Effector CD8-positive, alpha-beta T cell (primary cell): Measurements from ENCODE around the gene SORCS2.

ENCODE experiments used
- DNase-seq: peaks from one replicate; lab custom pipeline; 2025; lab: John Stamatoyannopoulos, UW

Gene SORCS2

DNA sequence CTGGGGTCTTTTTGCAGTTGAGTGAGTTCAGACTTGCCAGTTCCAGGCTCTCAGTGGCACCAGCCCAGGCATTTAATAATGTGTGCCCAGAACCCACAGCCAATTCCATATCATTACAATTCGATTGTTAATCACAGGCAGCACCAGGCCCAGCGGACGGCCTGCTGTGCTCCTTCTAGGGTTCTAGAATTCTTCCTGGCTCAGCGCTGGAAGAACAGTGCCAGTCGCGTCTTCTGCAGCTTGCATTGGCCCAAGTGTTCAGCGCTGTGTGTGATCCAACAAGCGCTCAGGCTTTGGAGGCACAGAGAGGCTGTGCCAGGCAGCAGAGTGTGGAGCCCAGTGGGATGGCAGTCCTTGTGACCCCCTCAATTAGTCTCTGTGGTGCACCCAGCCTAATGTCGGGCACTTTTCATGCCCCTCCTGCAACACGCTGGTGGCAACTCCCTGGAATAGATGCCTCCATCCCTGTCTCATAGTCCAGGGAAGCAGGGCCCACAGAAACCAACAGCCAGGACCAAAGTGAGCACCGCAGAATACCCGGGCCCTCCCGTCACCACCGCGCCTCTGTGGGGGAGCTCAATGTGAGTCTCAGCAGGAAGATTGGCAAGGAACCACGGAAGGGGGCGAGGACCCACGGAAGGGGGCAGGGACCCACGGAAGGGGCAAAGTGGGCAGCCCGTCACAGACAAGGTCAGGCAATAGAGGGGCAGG lies 554.2 kb downstream of the SORCS2 start:
- DNase-seq = no peak

DNA sequence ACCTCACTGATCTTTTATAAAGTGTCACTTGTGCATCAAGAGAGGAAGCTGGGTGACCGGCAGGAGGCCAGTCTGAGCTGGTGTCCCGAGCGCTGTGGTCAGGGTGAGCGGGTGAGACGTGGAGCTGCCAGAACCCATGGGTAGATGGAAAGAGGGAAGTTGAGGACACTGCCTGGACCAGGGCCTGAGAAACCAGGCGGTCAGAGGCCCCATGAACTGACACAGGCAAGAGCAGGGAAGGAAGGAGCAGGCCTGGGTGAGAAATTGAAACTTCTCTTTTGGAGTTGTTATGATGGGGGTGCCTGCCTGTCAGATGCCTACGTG lies 554.7 kb downstream of the SORCS2 start:
- no peak for DNase-seq

DNA sequence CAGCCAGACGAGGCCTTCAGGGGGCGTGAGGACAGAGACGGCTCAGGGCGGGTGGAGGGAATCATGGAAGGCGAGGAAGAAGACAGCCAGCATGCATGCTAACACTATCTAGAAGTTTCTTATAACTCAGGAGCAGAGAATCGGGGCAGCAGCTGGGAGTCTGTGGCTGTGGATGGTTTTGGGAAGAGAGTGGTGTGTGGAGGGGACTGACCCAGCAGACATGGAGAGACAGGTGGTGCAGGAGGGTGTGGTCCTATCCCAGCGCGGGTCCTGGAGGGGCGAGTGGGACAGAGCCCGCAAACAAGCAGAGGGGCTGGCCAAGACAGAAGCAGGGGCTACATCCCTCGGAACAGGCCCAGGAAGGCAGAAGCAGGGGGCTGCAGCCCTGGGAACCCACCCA lies 555.2 kb downstream of the SORCS2 start:
- no peak for DNase-seq

DNA sequence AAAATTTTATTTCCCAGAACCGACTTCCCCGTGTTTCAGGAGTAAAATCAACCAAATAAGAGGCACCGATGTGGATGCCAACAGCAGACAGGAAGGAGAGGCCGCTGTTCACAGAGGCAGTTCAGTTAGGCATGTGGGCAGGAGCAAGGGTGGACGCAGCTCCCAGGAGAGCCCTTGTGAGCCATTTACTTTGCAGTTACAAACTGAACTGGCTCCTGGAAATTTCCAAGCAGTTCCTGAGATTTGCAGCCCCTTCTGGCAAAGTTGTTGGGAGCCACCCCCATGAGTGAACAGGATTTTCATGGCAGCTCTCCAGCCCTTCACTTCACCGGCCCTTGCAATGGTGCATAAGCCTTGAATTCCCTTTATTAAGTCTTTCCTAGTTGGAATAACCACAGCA lies 558.2 kb downstream of the SORCS2 start:
- DNase-seq = no peak

DNA sequence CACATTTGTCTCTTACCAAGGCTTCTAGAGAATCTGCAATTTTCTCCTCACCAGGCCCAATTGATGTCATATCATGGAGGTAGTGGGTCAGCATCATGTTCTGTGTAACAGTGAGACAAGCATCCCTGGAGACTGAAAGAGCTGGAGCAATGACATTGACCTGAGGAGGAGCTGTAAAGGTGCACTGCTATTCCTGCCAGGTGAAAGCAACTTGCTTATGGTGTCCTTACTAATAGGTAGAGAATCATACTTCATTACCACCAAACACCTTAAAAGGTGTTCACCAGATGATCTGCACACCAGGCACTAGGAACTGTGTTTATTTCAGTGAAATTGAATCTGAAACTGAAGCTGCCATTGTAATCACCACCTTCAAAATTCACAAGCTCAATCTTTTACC lies 558.6 kb downstream of the SORCS2 start:
- DNase-seq = no peak

DNA sequence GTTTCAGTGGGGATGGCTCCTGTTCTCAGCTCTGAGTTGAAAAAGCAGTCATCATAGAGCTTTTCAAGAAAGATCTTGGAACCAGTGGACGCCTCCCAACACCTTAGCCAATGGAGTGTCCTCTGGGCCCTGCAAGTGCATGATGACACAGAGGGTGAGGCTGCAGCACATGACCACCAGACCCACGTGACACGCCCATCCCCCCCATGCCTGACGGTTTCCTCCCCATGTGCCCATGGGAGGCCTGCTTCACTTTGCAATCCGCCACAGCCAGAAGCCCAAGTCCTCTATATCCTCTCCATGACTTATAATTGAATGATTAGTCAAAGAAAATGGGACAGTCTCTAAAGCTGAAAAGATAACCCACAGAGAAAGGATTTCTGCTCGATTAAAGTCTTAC lies 560.3 kb downstream of the SORCS2 start:
- DNase-seq = no peak

DNA sequence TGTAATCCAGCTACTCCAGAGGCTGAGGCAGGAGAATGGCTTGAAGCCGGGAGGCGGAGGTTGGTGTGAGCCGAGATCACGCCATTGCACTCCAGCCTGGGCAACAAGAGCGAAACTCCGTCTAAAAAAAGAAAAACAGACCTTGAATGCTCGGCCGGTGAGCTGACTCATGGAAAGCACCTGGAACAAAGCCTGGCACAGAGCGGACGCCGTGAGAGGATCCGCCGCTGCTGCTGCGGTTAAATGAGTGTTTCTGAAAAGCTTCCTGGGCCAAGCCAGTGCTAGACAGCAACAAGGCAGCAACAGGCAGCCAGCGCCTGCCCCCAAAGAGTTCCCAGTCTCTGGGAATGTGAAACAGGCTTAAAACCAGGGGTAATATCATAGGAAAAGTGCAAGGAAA lies 560.9 kb downstream of the SORCS2 start:
- DNase-seq = no peak

DNA sequence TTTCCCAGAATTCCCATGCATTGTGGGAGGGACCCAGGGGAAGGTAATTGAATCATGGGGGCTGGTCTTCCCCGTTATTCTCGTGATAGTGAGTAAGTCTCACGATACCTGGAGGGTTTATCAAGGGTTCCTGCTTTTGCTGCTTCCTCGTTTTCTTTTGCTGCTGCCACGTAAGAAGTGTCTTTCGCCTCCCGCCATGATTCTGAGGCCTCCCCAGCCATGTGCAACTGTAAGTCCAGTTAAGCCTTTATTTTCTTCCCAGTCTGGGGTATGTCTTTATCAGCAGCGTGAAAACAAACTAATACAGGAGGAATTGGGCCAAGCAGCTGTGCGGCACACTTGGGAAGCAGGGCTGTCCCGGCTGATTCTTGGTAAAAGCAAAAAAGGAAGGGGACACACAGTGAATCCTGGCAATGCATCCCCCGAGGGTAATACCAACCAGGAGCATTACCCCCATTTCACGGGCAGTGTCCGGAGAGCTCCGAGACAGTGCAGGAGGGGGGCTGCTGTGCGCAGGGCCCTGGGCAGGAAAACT lies 561.7 kb downstream of the SORCS2 start:
- no peak for DNase-seq

DNA sequence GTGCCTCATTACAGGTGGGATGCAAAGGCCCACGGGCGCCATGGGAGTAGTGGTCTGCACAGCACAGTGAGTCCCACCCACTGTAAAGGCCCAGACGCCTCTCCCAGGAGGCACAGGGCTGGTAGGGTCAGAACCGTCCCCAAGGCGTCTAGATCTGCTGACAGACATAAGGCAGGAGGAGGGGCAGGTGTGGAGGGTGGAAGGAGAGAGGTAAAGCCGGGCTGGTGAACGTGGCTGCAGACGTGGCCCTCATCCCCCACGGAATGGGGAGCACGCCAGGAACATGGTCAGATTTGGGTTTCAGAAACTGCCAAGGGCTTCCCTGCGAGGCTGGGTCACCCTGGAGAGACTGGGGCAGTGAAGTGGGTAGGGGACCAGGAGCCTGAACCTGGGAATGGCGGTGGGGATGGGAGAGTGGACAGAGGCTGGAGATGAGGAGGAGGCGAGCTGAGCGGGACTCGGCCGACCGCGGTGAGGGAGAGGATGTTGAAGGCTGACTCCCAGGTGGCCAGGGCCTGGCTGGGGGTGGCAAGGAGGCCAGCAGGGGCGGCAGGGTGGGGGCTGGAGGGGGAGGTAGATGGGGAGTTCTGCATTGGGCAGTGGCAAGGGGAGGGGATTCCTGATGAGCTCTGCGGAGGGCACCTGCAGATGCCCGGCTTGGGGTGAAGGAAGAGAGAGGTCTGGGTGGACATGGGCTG lies 562.4 kb downstream of the SORCS2 start:
- no peak for DNase-seq

DNA sequence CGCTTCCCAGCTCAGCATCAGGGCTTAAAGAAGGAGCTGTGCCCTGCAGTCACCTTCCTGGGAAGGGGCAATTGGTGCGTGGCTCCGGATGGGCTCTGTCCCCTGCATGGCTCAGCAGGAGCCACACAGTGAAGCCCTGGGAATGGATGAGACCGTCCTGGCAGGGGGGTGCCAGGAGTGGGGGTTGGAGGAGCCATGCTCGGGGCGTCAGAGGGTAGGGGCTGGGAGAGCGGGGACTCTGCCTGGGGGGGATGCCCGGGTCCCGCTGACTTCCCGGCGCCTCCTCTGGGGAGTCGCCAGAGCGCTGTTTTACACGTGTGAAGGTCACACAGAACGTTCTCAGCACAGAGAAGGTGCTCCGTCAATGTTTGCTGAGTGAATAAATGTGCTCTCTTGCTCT lies 563.2 kb downstream of the SORCS2 start:
- no peak for DNase-seq

DNA sequence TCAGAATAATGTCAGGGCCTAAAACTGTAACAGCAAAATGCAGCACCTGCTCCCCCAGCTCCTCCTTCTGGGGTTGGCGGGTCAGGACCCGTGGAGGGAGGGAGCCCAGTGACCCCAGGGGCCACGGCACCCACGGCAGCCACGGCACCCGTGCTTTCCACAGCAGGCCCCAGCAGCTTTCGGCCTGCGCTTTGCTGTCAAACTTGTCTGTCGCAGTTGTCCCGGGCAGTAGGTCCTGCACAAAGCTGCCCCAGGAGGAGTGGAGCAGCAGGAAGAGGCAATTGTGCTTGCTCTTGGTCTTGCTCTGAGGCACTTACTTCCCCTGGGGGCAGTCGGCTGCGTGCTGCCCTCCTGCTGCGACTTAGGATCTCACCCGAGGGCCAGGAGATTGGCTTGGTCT lies 563.7 kb downstream of the SORCS2 start:
- DNase-seq = no peak

DNA sequence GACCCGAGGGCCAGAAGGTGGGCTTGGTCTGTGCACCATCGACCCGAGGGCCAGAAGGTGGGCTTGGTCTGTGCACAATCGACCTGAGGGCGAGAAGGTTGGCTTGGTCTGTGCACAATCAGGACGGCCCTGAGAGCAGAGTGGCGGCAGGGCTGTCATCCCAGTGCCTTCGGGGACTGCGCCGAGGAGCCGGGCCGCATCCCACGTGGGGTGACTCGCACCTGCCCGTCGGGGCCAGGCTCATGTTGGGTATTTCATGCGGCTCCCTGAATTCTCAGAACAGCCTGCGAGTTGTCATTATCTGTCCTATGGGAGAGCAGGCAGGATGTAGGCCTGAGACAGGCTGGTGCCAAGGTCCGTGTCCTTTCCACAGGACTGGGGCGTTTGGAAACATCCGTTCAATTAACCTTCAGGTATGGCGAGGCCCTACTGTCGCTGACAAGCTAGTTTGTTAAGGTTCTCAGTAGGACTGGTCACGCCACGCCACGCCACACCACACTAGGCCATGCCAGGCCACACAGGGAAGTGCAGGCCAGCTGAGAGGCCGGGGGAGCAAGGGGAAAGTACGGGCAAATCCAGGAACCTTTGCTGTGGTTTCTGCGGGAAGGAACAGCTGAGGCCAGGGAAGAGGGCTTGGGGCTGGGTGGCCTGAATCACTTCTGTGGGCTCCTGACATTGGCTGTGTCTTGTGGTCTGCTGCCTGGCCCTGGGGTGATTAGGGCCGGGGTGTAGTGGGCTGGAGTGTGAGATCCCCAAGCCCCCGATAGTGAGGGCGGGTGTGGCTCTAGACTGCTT lies 564.4 kb downstream of the SORCS2 start:
- no peak for DNase-seq

DNA sequence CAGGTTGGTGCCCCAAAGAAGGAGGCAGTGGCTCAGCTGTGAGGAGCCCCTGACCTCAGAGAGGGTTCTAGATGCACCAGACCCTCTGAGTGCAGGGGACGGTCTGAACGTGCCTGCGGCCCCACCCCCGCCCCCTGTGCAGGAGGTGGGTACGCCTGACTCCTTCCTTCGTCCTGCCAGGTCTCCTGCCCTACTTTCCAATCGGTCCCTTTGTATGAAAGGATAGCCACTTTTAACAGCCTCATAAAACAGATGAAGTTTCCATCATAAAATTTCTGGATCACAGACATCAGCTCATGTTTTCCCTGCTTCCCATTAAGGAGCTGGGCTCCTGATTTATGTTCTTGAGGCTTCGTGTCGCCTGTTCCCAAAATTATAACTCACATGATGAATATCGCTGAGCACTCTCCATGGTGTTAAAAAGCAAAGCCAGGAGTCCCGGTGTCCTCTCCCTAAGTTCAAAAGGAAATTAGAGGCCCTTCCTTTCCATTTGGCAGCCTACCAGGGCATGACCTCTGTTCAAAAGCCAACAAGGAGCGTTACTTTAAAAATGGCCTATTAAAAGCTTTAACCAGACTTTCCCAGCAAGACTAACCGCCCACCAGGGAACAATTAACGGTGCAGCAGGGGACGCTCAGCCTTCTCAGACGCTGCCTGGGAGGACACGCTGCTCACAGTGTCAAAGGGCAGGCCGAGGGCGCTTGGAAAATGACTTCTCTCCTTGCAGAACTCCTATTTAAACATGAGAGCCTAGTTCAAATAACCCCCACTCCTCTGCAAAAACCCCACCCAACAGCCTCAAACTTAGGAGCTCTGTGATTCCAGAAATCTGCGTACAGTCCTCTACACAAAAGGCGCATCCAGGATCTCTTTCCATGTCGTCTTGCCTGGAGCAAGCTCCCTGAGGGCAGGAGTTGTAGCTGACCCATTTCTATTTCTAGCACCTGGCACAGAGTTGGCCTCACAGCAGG lies 565.4 kb downstream of the SORCS2 start:
- DNase-seq = no peak

DNA sequence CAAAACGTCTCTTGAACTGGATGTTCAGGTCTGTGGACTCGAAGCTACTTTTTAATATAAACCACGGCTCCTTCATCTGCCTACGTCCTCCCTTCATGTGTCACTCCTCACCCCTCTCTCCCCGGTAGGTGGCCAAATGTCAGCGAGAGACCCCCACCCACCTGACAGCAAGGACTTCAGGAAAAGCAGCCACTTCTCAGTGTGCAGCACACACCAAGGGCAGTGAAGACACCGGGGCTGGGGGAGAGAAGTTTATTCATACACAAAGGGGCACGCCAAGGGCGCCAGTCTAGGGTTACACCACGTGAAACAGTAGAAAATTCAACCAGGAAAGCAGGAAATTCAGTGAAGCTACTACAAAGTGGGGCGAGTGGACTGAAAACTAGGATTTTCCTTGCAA lies 566.1 kb downstream of the SORCS2 start:
- no peak for DNase-seq

DNA sequence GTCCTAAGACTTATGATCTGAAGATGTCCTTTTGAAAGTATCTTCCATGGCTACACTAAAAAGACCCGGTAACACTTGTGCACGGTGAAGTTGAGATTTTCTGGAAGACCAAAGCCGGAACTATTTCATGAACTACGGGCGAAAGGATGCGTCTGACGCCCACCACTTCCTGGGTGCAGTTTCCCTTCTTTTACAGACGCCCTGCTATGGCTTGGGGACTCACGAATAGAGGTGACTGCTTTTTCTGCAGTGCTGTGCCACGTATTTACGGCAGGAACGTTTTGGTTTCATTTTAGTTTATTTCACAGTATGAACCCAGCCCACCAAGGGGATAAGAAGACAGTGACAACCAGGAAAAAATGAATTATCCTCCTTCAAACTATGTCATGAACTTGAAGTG lies 566.9 kb downstream of the SORCS2 start:
- DNase-seq = peak; percentile 17

DNA sequence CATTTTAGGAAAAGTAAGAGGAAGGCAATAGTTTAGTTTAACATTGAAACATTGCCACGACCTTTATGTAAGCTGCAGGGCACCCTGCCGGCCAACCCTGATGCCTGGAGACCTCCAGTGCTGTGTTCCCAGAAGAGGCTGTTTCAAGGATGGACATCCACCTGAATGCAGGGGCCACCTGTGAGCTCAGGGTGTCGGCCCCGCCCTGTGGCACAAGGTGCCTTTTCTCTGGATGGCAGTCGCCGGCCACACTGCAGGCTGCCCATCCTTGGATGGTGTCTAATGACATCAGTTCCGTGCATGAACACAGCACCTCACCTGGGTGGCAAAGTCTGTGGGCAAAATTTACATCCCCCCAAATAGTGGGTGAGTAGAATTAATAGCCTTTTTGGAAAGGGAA lies 567.3 kb downstream of the SORCS2 start:
- DNase-seq = no peak

DNA sequence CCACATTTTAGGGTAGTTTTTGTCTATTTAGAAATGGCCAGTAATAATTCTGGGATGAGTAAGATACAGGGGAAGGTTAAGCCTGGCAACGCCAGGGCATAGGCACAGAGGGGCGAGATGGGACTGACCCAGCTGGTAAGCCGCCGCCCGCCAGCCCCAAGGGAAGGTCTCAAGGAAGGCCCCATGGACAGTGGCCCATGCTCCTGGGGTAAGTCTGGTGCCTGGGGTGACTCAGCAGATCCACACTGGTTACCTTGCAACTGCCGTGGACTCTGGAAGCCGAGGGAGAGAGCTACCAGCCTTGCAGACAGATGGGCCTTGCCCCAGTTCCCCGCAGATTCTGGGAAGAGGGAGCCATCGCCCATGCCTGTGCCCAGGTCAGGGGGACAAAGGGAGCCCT lies 567.9 kb downstream of the SORCS2 start:
- no peak for DNase-seq

DNA sequence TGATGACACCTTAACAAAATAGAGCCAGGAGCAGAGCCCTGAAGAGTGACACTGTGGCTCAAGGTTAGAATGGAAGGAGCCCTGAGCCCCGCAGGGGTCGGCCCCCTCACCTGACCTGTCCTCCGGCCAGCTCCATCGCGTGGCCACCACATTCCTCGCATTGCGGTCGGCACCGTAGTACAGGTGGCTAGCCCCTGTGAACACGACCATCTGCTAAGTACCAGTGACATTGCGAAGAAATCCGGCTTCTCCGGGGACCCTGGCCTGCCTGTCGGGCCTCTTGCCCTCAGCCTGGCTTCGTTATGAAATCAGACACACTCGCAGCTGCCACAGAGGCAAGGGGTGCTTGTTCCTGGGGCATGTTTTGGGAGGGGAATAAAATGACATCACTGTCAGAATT lies 568.4 kb downstream of the SORCS2 start:
- DNase-seq = no peak

DNA sequence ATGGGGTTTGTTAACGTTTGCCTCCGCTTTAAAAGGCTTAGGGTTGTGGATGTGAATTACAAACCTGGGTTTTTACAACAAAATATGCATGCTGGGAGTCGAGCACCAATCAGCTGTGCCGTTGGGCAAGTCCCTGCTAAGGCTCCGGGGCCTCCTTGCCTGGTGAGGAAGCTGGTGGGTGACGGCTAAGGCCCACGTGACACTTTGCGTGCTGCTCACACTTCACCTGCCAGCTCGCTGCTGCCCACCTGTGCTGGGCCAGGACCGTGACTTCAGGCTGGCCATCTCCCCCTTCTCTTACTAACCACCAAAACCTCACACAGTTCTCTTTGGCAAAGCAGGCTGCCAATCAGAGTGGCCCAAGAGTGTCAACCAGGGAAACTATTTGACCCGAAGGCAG lies 569.0 kb downstream of the SORCS2 start:
- no peak for DNase-seq

DNA sequence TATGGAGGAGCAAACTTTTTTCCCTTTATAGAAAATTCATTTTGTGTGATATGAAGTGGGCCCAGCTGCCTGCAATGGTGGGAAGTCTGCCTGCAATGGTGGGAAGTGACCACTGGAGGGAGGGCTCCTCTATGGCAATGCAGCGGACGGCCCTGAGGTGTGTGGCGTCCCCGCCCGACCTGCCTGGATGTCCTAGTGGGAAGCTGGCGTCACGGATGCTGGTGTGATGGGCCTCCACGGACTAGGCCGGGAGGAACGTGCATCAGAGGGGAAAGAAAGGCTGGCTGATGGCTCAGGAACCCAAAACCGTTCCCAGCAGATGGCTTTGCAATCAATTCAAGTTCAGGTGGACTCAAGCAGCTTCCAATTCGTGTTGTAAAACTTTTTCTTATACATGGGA lies 569.4 kb downstream of the SORCS2 start:
- DNase-seq = peak; percentile 10

DNA sequence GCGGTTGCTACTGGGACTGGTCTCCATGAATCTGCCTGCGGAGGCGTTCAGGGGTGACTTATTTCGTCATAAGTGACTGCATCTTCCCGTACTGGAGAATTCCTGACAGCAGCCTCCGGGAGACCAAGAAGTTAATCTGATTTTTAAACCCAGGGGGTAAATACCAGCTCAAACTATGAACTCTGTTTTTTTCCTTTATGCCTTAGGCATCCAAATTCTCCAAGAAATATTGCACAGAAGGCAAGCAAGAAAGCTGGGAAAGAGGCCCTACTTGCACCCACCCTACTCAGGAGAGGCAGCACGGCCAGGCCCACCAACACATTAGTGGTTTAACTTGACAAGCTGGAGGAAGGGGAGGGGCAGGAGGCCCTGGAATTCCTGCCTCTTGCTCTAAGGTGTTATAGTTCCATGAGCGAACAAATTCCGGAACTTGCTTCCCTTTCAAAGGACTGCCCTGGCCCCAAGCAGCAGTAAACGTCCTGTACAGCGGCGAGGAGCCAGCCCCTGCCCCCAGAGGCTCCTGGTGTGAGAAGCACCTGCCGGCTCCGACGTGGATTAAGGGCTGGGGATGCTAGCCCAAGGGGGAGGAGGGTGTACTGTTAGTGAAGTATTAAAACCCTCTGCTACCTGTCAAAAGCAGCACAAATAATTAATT lies 570.2 kb downstream of the SORCS2 start:
- DNase-seq = no peak
